Measurements from ENCODE around the gene SWT1. TPM values are rescaled to one million over a fixed set of nuclear protein-coding genes. Genes with fewer than 3 reads are reported as not detected.

SWT1 gene
- total RNA-seq, 3 donors from 2014 or later, result 10.5 to 13.9 (median 10.9) TPM

DNA sequence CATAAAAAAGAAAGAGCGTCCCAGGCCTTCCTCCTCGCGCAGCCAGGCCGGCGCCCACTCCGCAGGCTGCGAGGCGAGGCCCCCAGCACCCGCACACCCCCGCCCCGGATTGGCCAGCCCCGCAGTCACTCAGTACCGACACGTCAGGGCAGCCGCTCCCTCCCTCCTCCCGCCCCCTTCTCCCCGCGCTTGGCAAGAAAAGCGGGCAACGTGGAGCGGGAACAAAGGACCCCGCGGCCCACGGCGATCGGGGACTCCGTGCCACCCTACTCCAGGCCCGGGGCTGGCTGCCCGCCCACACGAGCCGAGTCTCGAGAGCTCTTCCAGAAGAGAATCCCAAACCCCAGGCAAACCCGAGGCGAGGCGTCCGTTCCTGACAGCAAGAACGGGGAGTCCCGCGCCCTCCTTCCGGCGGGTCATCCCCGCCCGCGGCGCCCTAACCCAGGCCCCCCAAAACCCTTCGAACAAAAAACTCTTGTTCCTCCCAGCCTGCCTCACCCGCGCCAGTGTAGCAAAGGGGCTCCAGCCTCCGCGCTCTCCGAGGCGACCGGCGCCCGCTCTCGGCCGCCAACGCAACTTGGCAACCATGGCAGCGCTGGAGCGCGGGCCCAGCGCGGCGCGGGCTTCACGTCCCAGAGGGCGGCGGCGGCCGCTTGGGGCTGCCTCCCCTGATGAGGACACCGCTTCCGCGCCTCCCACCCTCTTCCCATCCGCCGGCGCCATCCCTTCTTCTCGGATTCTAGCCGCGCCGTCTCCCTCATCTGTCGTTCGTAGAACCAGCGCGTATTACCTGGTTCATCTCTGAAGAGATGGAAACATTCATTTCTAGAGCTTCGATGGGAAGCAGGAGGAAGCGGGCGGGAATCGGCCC, 159.4 kb downstream of the SWT1 start:
- TF ChIP-seq, protein P1, sequence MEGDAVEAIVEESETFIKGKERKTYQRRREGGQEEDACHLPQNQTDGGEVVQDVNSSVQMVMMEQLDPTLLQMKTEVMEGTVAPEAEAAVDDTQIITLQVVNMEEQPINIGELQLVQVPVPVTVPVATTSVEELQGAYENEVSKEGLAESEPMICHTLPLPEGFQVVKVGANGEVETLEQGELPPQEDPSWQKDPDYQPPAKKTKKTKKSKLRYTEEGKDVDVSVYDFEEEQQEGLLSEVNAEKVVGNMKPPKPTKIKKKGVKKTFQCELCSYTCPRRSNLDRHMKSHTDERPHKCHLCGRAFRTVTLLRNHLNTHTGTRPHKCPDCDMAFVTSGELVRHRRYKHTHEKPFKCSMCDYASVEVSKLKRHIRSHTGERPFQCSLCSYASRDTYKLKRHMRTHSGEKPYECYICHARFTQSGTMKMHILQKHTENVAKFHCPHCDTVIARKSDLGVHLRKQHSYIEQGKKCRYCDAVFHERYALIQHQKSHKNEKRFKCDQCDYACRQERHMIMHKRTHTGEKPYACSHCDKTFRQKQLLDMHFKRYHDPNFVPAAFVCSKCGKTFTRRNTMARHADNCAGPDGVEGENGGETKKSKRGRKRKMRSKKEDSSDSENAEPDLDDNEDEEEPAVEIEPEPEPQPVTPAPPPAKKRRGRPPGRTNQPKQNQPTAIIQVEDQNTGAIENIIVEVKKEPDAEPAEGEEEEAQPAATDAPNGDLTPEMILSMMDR (IDR thresholded peaks at IDR 0.05), result no peak
- peak; percentile 33 to 54 (median 46) for TF ChIP-seq POLR2AphosphoS5 (IDR thresholded peaks at IDR 0.05)
- TF ChIP-seq POLR2A (IDR thresholded peaks at IDR 0.05), result no peak
- peak overlapping the region; percentile 89 to 91 for H3K27ac ChIP-seq
- peak overlapping the region; percentile 70 to 97 (median 75) for H3K4me3 ChIP-seq
- peak; percentile 82 to 85 for DNase-seq (ENCODE audit: low spot score in 2 of 2)
- no peaks in the 10 kb centered on the region for H3K27me3 ChIP-seq
- no peaks in the 10 kb centered on the region for H3K36me3 ChIP-seq
- H3K9me3 ChIP-seq, result no peaks in the 10 kb centered on the region
- intact Hi-C loops (cut with DNase I; ENCODE audit: low total_unique reads), result no loop called here
- H3K4me1 ChIP-seq, result peaks cover 0 to 5% of the 10 kb centered on the region in 2 donors

DNA sequence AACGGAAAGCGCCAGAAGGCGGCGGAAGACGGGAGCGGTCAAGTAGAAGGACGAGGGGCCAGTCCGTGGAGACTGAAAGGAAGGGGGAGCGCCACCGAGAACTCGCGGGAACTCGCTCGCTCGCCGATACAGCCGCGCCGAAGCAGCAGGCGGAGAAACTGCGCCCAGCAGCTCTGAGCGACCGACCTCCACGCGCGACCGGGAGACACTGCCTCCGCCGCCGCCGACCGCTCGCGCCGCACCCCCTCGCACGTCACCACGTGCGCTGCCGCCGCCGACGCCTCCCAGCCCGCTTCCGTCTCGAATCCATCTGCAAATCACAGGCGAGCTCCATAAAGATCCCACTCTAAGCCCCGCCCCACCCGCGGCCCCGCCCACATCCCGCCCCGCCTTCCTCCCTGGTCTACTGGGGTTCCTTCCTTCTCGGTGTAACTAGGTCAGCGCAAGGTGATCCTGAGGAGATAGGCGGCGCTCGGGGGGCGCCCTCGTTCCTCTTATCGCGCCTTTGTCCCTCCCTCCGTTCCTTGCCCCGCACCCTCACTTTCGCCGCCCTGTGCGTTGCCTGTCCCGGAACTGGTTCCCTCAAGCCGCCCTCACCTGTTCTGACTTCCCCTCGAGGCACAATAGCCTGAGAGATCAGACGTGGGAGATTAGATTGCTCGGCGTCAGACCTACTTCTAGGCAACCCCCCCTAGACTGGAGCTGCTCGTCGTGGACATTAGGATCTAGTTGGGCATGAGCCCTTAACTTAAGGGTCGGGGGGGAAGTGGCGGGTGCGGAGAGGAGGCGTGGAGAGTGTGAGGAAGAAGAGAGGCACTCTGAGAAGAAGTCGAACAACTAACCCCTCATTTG, 160.3 kb downstream of the SWT1 start, which contains the start of gene IVNS1ABP:
Gene IVNS1ABP (minus strand): TSS at position 210 of the 852 bp plus-strand sequence. CDS start 7,750 bp downstream, outside the sequence.
- peak within 1 kb of the TSS; percentile 89 to 91 for H3K27ac ChIP-seq
- H3K9me3 ChIP-seq, result no peaks in the 10 kb centered on the region
- H3K27me3 ChIP-seq, result no peaks in the 10 kb centered on the region
- peaks cover 0 to 5% of the 10 kb centered on the region in 2 donors for H3K4me1 ChIP-seq
- no peaks in the 10 kb centered on the region for H3K36me3 ChIP-seq
- TF ChIP-seq, protein P1 (IDR thresholded peaks at IDR 0.05), result no peak
- TF ChIP-seq POLR2AphosphoS5 (IDR thresholded peaks at IDR 0.05) (peak; percentile 70 to 88 (median 85)), POLR2A (IDR thresholded peaks at IDR 0.05) (peak; percentile 71)
- H3K4me3 ChIP-seq, result peak within 1 kb of the TSS; percentile 70 to 97 (median 75)
- intact Hi-C loops (cut with DNase I; ENCODE audit: low total_unique reads), result no loop called here
- peak; percentile 94 to 95 for DNase-seq (ENCODE audit: low spot score in 2 of 2)

DNA sequence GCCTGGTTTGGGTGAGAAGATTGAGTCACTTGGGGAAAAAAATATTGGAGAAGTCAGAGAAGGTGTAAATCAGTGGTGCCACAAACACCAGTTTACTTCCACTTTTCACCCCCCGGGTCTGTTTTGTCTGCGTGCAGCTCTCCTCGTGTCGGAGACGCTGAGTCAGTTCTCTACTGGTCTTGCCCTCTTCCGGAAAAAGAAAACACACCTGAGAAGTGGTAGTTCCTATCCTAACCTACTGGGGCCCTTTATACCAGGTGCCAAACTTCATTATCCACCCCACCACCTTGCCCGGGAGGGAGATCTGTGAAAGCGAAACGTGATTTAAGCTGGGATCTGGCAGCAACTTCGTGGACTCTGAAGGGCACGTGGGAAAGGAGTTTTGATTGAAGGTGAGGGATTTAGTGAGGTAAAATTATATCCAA, 160.9 kb downstream of the SWT1 start:
- TF ChIP-seq POLR2A (IDR thresholded peaks at IDR 0.05) (no peak), POLR2AphosphoS5 (IDR thresholded peaks at IDR 0.05) (no peak)
- TF ChIP-seq, protein P1 (IDR thresholded peaks at IDR 0.05), result peak in 1 of 3 donors; percentile 31
- Histone ChIP-seq H3K36me3 (no peaks in the 10 kb centered on the region), H3K9me3 (no peaks in the 10 kb centered on the region), H3K4me1 (peaks cover 0 to 5% of the 10 kb centered on the region in 2 donors), H3K27ac (peak overlapping the region; percentile 89 to 91), H3K27me3 (no peaks in the 10 kb centered on the region), H3K4me3 (peak overlapping the region; percentile 70 to 97 (median 75))
- intact Hi-C loops (cut with DNase I; ENCODE audit: low total_unique reads), result no loop called here
- DNase-seq (ENCODE audit: low spot score in 2 of 2), result peak in 1 of 2 donors; percentile 41

DNA sequence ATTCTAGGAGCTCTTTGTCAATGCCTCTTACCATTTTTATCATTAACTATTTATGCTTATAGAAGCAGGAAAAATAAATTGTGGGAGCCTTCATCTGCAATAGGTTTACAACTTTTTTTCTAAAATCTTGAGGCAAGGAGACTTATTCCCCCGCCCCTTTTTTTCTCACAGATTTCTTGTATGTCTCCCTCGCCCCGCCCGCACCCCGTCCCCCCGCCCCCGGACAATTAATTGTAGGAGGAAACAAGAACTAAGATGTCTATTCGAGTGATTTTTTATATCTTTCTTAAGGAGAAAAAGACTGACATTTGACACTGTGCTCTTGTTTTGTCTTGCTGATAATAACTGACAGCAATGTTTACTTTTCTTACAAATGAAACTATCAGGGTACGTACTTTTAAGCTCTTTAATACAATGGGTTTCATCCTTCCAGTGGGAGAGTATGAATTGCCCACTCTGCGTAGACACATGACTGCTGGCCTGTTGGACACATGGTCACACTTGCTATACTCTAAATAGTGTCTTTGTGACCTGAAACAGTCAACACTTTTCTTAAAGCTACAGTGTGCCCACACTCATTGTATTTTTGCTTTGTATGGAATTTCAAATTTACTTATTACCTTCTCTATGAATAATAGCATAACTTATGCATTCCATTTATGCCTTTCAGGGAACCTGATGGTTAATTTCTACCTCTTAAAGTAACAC, 161.6 kb downstream of the SWT1 start:
- intact Hi-C loops (cut with DNase I; ENCODE audit: low total_unique reads), result no loop called here
- no peaks in the 10 kb centered on the region for H3K9me3 ChIP-seq
- no peaks in the 10 kb centered on the region for H3K36me3 ChIP-seq
- H3K4me1 ChIP-seq, result peaks cover 0 to 5% of the 10 kb centered on the region in 2 donors
- no peaks in the 10 kb centered on the region for H3K27me3 ChIP-seq
- TF ChIP-seq, protein P1 (IDR thresholded peaks at IDR 0.05), result no peak
- peak overlapping the region; percentile 89 to 91 for H3K27ac ChIP-seq
- H3K4me3 ChIP-seq, result no peak overlapping the region
- no peak for DNase-seq (ENCODE audit: low spot score in 2 of 2)
